ENCODE data around the gene GP5.

GP5 gene

GRCh38 chr3:194346621-194347020, 52.4 kb downstream of the GP5 start:
- H3K4me3 ChIP-seq (ENCODE audit: low read depth, low read length) = no peak overlapping the region
- no peak for TF ChIP-seq CTCF (IDR thresholded peaks at IDR 0.05; ENCODE audit: insufficient read depth, low read depth, low read length, missing control alignments)
- DNase-seq (ENCODE audit: low read depth) = no peak

GRCh38 chr3:194346035-194346434, 53.0 kb downstream of the GP5 start:
- H3K4me3 ChIP-seq (ENCODE audit: low read depth, low read length) = no peak overlapping the region
- no peak for TF ChIP-seq CTCF (IDR thresholded peaks at IDR 0.05; ENCODE audit: insufficient read depth, low read depth, low read length, missing control alignments)
- DNase-seq (ENCODE audit: low read depth) = no peak
